Measurements from ENCODE around the gene NR2F1. TPM values are rescaled to one million over a fixed set of nuclear protein-coding genes. Genes with fewer than 3 reads are reported as not detected.
A peak's percentile ranks its signal among the peaks of the same experiment; 100 is the strongest.

Gene NR2F1
- total RNA-seq, 2 donors from 2014 or later, result 0.22 TPM; not detected in 1

DNA sequence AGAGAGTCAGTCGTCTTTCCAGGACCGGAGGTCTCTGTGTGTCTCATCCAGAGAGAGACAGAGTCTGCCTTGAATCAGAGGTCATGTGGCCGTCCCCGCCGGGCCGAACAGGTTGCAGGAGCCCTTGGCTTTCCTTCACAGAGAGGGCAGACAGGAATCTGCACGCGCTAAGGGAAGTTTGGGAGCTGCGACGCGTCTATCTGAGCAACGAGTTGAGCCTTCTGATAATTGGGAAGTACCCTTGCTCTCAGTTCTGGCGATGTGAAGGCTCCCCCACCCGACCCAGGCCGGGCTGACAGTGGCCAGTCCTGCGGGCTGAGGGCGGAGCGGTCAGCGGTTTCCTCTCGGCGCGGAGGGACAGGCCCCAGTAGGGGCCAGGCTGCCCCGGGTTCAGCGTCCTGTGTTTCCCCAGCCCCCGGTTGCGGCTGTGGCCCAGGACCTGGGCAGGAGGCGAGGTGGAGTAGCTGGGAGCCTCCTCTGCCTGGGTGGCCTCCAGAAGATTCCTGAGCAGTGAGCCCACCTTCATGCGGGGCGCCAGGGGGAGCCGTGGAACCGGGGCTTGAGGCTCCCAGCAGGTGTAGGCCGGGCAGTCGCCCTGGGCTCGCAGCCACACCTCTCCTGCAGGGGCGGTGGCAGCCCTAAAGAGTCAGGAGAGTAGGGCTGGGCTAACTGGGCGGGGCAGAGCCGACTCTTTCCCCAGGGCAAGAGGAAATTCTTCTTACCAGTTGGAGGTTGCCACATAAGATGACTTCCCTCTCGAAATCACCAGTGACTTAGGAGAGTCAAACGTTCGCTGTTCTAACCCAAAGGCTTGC is 13.9 kb downstream of the NR2F1 start:
- Mint-ChIP-seq H3K4me1 (peaks cover 23% of the 10 kb centered on the region), H3K27me3 (ENCODE audit: insufficient read depth) (no peaks in the 10 kb centered on the region), H3K4me3 (peak overlapping the region; percentile 16), H3K9me3 (no peaks in the 10 kb centered on the region), H3K36me3 (ENCODE audit: low read depth) (no peaks in the 10 kb centered on the region), H3K27ac (no peak overlapping the region)
- Histone ChIP-seq H3K4me3 (ENCODE audit: low read length) (peak overlapping the region; percentile 13), H3K36me3 (ENCODE audit: control insufficient read depth, insufficient read depth, low read length) (no peaks in the 10 kb centered on the region), H3K9me3 (ENCODE audit: control insufficient read depth, low read length) (no peaks in the 10 kb centered on the region), H3K4me1 (ENCODE audit: control insufficient read depth, insufficient read depth, low read length) (peaks cover 14% of the 10 kb centered on the region), H3K27me3 (ENCODE audit: control insufficient read depth, insufficient read depth, low read length, poor library complexity, severe bottlenecking) (peaks cover 100% of the 10 kb centered on the region), H3K27ac (ENCODE audit: low read depth, low read length) (peak overlapping the region; percentile 69), H3K9ac (ENCODE audit: extremely low read depth, low read length, poor library complexity, severe bottlenecking) (no peak overlapping the region)
- 4 to 6% methylated on average over 16 to 40 of the region's 40 CpGs for WGBS, 2 experiments (ENCODE audit: insufficient coverage in 1 of 2, insufficient read length in 1 of 2)
- DNase-seq, result peak; percentile 92
- TF ChIP-seq, protein P1, sequence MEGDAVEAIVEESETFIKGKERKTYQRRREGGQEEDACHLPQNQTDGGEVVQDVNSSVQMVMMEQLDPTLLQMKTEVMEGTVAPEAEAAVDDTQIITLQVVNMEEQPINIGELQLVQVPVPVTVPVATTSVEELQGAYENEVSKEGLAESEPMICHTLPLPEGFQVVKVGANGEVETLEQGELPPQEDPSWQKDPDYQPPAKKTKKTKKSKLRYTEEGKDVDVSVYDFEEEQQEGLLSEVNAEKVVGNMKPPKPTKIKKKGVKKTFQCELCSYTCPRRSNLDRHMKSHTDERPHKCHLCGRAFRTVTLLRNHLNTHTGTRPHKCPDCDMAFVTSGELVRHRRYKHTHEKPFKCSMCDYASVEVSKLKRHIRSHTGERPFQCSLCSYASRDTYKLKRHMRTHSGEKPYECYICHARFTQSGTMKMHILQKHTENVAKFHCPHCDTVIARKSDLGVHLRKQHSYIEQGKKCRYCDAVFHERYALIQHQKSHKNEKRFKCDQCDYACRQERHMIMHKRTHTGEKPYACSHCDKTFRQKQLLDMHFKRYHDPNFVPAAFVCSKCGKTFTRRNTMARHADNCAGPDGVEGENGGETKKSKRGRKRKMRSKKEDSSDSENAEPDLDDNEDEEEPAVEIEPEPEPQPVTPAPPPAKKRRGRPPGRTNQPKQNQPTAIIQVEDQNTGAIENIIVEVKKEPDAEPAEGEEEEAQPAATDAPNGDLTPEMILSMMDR (conservative IDR thresholded peaks at IDR 0.05), result peak; percentile 67

GRCh38 chr5:93598091-93599000 is 15.3 kb downstream of the NR2F1 start:
- H3K9me3 ChIP-seq (ENCODE audit: control insufficient read depth, low read length), result peaks cover under 1% of the 10 kb centered on the region
- 8 to 12% methylated on average over 8 to 28 of the region's 28 CpGs for WGBS, 2 experiments (ENCODE audit: insufficient coverage in 1 of 2, insufficient read length in 1 of 2)
- Mint-ChIP-seq H3K27ac (no peak overlapping the region), H3K27me3 (ENCODE audit: insufficient read depth) (no peaks in the 10 kb centered on the region), H3K4me3 (no peak overlapping the region), H3K36me3 (ENCODE audit: low read depth) (no peaks in the 10 kb centered on the region), H3K9me3 (no peaks in the 10 kb centered on the region), H3K4me1 (peaks cover 32% of the 10 kb centered on the region)
- TF ChIP-seq, protein P1 (conservative IDR thresholded peaks at IDR 0.05), result no peak
- H3K27ac ChIP-seq (ENCODE audit: low read depth, low read length), result peak overlapping the region; percentile 88
- no peak overlapping the region for H3K9ac ChIP-seq (ENCODE audit: extremely low read depth, low read length, poor library complexity, severe bottlenecking)
- no peak for DNase-seq
- peaks cover 15% of the 10 kb centered on the region for H3K4me1 ChIP-seq (ENCODE audit: control insufficient read depth, insufficient read depth, low read length)
- H3K36me3 ChIP-seq (ENCODE audit: control insufficient read depth, insufficient read depth, low read length), result no peaks in the 10 kb centered on the region
- no peak overlapping the region for H3K4me3 ChIP-seq (ENCODE audit: low read length)
- peaks cover 100% of the 10 kb centered on the region for H3K27me3 ChIP-seq (ENCODE audit: control insufficient read depth, insufficient read depth, low read length, poor library complexity, severe bottlenecking)

DNA sequence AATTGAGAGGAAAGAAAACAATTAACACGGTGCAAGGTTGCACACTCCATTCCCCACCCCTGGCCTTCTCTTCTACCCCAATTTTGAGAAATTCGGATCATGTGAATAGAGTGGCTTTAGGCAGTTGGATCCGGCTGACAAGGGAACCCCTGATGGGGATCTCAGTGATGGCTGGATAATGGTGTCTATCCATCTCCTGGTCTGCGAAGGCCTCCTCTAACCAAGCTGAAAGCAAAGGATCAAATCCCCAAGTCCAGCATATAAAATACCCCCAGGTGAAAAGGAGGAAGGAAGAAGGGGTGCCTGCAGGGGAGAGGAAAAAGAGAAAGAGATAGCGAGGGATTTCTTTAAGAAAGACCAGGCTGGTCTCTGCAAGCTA is 16.0 kb downstream of the NR2F1 start:
- no peak overlapping the region for H3K4me3 Mint-ChIP-seq
- Histone ChIP-seq H3K4me3 (ENCODE audit: low read length) (no peak overlapping the region), H3K9me3 (ENCODE audit: control insufficient read depth, low read length) (peaks cover 6% of the 10 kb centered on the region), H3K9ac (ENCODE audit: extremely low read depth, low read length, poor library complexity, severe bottlenecking) (no peak overlapping the region), H3K4me1 (ENCODE audit: control insufficient read depth, insufficient read depth, low read length) (peaks cover 10% of the 10 kb centered on the region), H3K27ac (ENCODE audit: low read depth, low read length) (peak overlapping the region; percentile 88), H3K27me3 (ENCODE audit: control insufficient read depth, insufficient read depth, low read length, poor library complexity, severe bottlenecking) (peaks cover 100% of the 10 kb centered on the region), H3K36me3 (ENCODE audit: control insufficient read depth, insufficient read depth, low read length) (no peaks in the 10 kb centered on the region)
- no peaks in the 10 kb centered on the region for H3K9me3 Mint-ChIP-seq
- H3K36me3 Mint-ChIP-seq (ENCODE audit: low read depth), result no peaks in the 10 kb centered on the region
- H3K4me1 Mint-ChIP-seq, result peaks cover 31% of the 10 kb centered on the region
- H3K27me3 Mint-ChIP-seq (ENCODE audit: insufficient read depth), result no peaks in the 10 kb centered on the region
- no peak for DNase-seq
- TF ChIP-seq, protein P1 (conservative IDR thresholded peaks at IDR 0.05), result no peak
- WGBS, 2 experiments (ENCODE audit: insufficient coverage in 1 of 2, insufficient read length in 1 of 2), result 0 to 12% methylated on average over 1 to 5 of the region's 5 CpGs
- H3K27ac Mint-ChIP-seq, result no peak overlapping the region

Measured in endodermal cell (in vitro differentiated cells).